Measurements from ENCODE around the gene MIS18BP1. TPM values are rescaled to one million over a fixed set of nuclear protein-coding genes. Genes with fewer than 3 reads are reported as not detected.
A peak's percentile ranks its signal among the peaks of the same experiment; 100 is the strongest.

MIS18BP1 gene
- total and polyA plus RNA-seq, 4 donors, result 3.6 to 39.9 (median 13.5) TPM

DNA sequence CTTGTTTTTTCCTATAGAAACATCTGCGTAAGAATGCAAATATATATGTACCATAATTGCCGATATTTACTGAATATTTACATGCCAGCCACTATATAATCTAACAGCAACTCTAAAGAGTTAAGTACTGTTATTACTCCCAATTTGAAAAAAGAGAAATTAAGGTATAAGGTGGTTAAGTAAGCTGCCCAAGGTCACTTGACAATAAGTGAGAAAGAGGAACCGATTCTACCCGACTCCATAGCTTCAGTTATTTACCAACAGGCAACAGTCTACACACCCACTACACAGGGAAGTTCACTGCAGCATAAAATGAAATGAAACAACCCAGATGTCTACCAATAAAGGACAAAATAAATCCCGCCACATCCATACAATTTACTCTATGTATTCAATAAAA lies 1.1 kb downstream of the MIS18BP1 start:
- DNase-seq (ENCODE audit: low spot score), result no peak
- WGBS, result 32% methylated on average over 5 of the region's 5 CpGs
- no peak for TF ChIP-seq HNF4A (conservative IDR thresholded peaks at IDR 0.05)
- H3K4me3 ChIP-seq (ENCODE audit: low read depth in 1 of 3, low read length in 3 of 3), result peak overlapping the region in 2 of 3 donors; percentile 7 to 64
- peak overlapping the region in 1 of 2 donors; percentile 87 for H3K9ac ChIP-seq (ENCODE audit: low read depth in 1 of 2, low read length in 2 of 2)
- H3K36me3 ChIP-seq (ENCODE audit: control insufficient read depth in 4 of 4, insufficient read depth in 3 of 4, low read depth in 1 of 4, low read length in 3 of 4), result no peaks in the 10 kb centered on the region
- H3K4me1 ChIP-seq (ENCODE audit: control insufficient read depth in 4 of 4, insufficient read depth in 4 of 4, low read length in 3 of 4), result peaks cover 0 to 11% (median 6%) of the 10 kb centered on the region in 4 donors
- H3K9me3 ChIP-seq (ENCODE audit: control insufficient read depth in 4 of 4, low read length in 3 of 4), result no peaks in the 10 kb centered on the region
- H3K27ac ChIP-seq (ENCODE audit: low read depth in 1 of 2, low read length in 2 of 2), result no peak overlapping the region
- no peaks in the 10 kb centered on the region for H3K27me3 ChIP-seq (ENCODE audit: control insufficient read depth in 4 of 4, insufficient read depth in 4 of 4, low read length in 3 of 4)

DNA sequence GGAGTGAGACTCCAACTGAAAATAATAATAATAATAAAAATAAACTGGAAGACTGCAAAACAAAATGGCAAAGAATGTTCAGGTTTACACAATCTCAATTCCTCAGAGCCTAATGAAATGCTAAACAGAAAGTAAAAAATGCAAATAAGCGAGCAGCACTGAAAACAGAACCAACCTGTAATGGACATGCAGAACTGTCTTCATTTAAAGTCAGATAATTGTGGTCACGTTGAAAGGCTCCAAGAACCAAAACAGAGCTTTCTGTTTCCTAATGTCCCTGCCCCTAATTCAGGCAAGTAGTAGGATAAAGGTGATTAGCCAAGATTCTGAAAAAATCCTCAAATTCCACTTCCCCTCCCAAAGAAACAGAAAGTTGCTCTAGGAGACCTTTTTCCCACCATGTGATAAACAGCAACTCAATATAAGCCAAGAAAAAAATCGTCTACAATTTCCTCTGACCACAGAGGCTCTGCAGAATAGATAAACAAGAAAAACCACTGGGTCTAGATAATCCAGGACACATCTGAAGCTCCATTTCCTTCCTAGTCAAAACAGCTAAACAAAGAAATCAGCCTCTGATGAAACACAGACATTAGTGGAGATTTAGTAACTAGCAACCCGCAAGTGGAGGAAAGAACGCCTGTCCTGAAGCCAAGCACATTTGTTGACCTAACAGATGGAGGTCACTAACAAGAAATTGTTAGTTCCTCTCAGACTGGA lies 3.0 kb downstream of the MIS18BP1 start:
- WGBS, result 42% methylated on average over 5 of the region's 5 CpGs

DNA sequence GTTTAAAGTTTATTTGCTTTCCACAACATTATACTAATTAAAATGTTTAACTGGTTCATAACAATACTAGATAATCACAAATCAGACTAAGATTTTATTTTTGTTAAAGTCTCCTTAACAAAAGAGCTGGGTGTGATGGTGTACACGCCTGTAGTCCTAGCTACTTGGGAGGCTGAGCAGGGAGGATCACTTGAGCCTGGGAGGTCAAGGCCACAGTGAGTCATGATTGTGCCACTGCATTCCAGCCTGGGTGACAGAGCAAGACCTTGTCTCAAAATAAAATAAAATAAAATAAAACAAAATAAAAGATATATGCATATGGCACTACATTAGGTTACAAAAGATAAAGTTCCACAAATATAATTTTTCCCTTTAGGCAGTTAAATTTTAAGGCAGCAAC lies 5.6 kb downstream of the MIS18BP1 start:
- no peak for DNase-seq (ENCODE audit: low spot score)
- H3K9ac ChIP-seq (ENCODE audit: low read depth in 1 of 2, low read length in 2 of 2), result no peak overlapping the region
- peaks cover 0 to 8% (median 2%) of the 10 kb centered on the region in 4 donors for H3K4me1 ChIP-seq (ENCODE audit: control insufficient read depth in 4 of 4, insufficient read depth in 4 of 4, low read length in 3 of 4)
- H3K27ac ChIP-seq (ENCODE audit: low read depth in 1 of 2, low read length in 2 of 2), result no peak overlapping the region
- no peaks in the 10 kb centered on the region for H3K36me3 ChIP-seq (ENCODE audit: control insufficient read depth in 4 of 4, insufficient read depth in 3 of 4, low read depth in 1 of 4, low read length in 3 of 4)
- H3K4me3 ChIP-seq (ENCODE audit: low read depth in 1 of 3, low read length in 3 of 3), result no peak overlapping the region
- 100% methylated on average over 1 of the region's 1 CpG for WGBS
- H3K27me3 ChIP-seq (ENCODE audit: control insufficient read depth in 4 of 4, insufficient read depth in 4 of 4, low read length in 3 of 4), result no peaks in the 10 kb centered on the region
- no peaks in the 10 kb centered on the region for H3K9me3 ChIP-seq (ENCODE audit: control insufficient read depth in 4 of 4, low read length in 3 of 4)
- TF ChIP-seq, protein P1, sequence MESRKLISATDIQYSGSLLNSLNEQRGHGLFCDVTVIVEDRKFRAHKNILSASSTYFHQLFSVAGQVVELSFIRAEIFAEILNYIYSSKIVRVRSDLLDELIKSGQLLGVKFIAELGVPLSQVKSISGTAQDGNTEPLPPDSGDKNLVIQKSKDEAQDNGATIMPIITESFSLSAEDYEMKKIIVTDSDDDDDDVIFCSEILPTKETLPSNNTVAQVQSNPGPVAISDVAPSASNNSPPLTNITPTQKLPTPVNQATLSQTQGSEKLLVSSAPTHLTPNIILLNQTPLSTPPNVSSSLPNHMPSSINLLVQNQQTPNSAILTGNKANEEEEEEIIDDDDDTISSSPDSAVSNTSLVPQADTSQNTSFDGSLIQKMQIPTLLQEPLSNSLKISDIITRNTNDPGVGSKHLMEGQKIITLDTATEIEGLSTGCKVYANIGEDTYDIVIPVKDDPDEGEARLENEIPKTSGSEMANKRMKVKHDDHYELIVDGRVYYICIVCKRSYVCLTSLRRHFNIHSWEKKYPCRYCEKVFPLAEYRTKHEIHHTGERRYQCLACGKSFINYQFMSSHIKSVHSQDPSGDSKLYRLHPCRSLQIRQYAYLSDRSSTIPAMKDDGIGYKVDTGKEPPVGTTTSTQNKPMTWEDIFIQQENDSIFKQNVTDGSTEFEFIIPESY (IDR thresholded peaks at IDR 0.05), result no peak
- TF ChIP-seq YY1 (IDR thresholded peaks at IDR 0.05) (no peak), JUND (IDR thresholded peaks at IDR 0.05) (no peak), TAF1 (conservative IDR thresholded peaks at IDR 0.05) (no peak), HNF4A (conservative IDR thresholded peaks at IDR 0.05) (no peak), HNF4G (IDR thresholded peaks at IDR 0.05) (no peak), FOXA2 (IDR thresholded peaks at IDR 0.05) (no peak), SP1 (IDR thresholded peaks at IDR 0.05) (no peak), GABPA (IDR thresholded peaks at IDR 0.05 in 1 of 2, conservative IDR thresholded peaks at IDR 0.05 in 1 of 2) (no peak), RXRA (IDR thresholded peaks at IDR 0.05) (no peak), EGR1 (IDR thresholded peaks at IDR 0.05; ENCODE audit: low read depth in 2 of 2) (no peak), RAD21 (IDR thresholded peaks at IDR 0.05) (no peak), NR2F2 (IDR thresholded peaks at IDR 0.05) (no peak), FOXA1 (IDR thresholded peaks at IDR 0.05) (no peak)
- TF ChIP-seq, protein P2, sequence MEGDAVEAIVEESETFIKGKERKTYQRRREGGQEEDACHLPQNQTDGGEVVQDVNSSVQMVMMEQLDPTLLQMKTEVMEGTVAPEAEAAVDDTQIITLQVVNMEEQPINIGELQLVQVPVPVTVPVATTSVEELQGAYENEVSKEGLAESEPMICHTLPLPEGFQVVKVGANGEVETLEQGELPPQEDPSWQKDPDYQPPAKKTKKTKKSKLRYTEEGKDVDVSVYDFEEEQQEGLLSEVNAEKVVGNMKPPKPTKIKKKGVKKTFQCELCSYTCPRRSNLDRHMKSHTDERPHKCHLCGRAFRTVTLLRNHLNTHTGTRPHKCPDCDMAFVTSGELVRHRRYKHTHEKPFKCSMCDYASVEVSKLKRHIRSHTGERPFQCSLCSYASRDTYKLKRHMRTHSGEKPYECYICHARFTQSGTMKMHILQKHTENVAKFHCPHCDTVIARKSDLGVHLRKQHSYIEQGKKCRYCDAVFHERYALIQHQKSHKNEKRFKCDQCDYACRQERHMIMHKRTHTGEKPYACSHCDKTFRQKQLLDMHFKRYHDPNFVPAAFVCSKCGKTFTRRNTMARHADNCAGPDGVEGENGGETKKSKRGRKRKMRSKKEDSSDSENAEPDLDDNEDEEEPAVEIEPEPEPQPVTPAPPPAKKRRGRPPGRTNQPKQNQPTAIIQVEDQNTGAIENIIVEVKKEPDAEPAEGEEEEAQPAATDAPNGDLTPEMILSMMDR (IDR thresholded peaks at IDR 0.05; ENCODE audit: low read depth, low read length, missing input control), result no peak
- TF ChIP-seq, protein P3, sequence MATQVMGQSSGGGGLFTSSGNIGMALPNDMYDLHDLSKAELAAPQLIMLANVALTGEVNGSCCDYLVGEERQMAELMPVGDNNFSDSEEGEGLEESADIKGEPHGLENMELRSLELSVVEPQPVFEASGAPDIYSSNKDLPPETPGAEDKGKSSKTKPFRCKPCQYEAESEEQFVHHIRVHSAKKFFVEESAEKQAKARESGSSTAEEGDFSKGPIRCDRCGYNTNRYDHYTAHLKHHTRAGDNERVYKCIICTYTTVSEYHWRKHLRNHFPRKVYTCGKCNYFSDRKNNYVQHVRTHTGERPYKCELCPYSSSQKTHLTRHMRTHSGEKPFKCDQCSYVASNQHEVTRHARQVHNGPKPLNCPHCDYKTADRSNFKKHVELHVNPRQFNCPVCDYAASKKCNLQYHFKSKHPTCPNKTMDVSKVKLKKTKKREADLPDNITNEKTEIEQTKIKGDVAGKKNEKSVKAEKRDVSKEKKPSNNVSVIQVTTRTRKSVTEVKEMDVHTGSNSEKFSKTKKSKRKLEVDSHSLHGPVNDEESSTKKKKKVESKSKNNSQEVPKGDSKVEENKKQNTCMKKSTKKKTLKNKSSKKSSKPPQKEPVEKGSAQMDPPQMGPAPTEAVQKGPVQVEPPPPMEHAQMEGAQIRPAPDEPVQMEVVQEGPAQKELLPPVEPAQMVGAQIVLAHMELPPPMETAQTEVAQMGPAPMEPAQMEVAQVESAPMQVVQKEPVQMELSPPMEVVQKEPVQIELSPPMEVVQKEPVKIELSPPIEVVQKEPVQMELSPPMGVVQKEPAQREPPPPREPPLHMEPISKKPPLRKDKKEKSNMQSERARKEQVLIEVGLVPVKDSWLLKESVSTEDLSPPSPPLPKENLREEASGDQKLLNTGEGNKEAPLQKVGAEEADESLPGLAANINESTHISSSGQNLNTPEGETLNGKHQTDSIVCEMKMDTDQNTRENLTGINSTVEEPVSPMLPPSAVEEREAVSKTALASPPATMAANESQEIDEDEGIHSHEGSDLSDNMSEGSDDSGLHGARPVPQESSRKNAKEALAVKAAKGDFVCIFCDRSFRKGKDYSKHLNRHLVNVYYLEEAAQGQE (IDR thresholded peaks at IDR 0.05), result no peak
- TF ChIP-seq, protein P4, sequence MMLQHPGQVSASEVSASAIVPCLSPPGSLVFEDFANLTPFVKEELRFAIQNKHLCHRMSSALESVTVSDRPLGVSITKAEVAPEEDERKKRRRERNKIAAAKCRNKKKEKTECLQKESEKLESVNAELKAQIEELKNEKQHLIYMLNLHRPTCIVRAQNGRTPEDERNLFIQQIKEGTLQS (IDR thresholded peaks at IDR 0.05), result no peak
- TF ChIP-seq, protein P5, sequence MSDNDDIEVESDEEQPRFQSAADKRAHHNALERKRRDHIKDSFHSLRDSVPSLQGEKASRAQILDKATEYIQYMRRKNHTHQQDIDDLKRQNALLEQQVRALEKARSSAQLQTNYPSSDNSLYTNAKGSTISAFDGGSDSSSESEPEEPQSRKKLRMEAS (IDR thresholded peaks at IDR 0.05), result no peak

More for the DNA sequence above, 3.0 kb downstream of the MIS18BP1 start:
- Histone ChIP-seq H3K27ac (ENCODE audit: low read depth in 1 of 2, low read length in 2 of 2) (peak overlapping the region; percentile 2 to 8), H3K4me1 (ENCODE audit: control insufficient read depth in 4 of 4, insufficient read depth in 4 of 4, low read length in 3 of 4) (peaks cover 0 to 11% (median 6%) of the 10 kb centered on the region in 4 donors), H3K36me3 (ENCODE audit: control insufficient read depth in 4 of 4, insufficient read depth in 3 of 4, low read depth in 1 of 4, low read length in 3 of 4) (no peaks in the 10 kb centered on the region), H3K9me3 (ENCODE audit: control insufficient read depth in 4 of 4, low read length in 3 of 4) (no peaks in the 10 kb centered on the region), H3K9ac (ENCODE audit: low read depth in 1 of 2, low read length in 2 of 2) (peak overlapping the region in 1 of 2 donors; percentile 15), H3K27me3 (ENCODE audit: control insufficient read depth in 4 of 4, insufficient read depth in 4 of 4, low read length in 3 of 4) (no peaks in the 10 kb centered on the region), H3K4me3 (ENCODE audit: low read depth in 1 of 3, low read length in 3 of 3) (peak overlapping the region in 1 of 3 donors; percentile 19)
- no peak for DNase-seq (ENCODE audit: low spot score)
- no peak for TF ChIP-seq RXRA (IDR thresholded peaks at IDR 0.05)
- TF ChIP-seq JUND (IDR thresholded peaks at IDR 0.05), result no peak
- no peak for TF ChIP-seq TAF1 (conservative IDR thresholded peaks at IDR 0.05)
- peak; percentile 46 for TF ChIP-seq YY1 (IDR thresholded peaks at IDR 0.05)
- peak; percentile 77 for TF ChIP-seq NR2F2 (IDR thresholded peaks at IDR 0.05)
- peak; percentile 14 for TF ChIP-seq SP1 (IDR thresholded peaks at IDR 0.05)

All from liver (tissue), 9 donors.